MCF 10A (cell line): ENCODE results near the gene TNFRSF4. TPM values are rescaled to one million over a fixed set of nuclear protein-coding genes. Genes with fewer than 3 reads are reported as not detected.

Experiments used
- BruUV-seq: library from RNA; stranded (reverse); fragments of 400-500 nt; replicated peaks from 2 replicates; lab custom pipeline; 2021; lab: Mats Ljungman, UMichigan
- CTCF ChIA-PET: fragments of 300-600 bp; sonication (Branson Sonifier 250); formaldehyde crosslinking; extraction: SDS; loops from one replicate; lab custom pipeline; 2021; ENCODE audit warnings: antibody characterized with exemption, inconsistent platforms; lab: Yijun Ruan, JAX
- POLR2A ChIA-PET: fragments of 300-600, 350-650 bp; sonication (Branson Sonifier 250); formaldehyde crosslinking; extraction: SDS; loops from one replicate; lab custom pipeline; 2020; ENCODE audit warnings: antibody characterized with exemption, inconsistent platforms; lab: Yijun Ruan, JAX
- DNase-seq: peaks from one replicate; pipeline ENCODE4 v3.0.0-alpha.2; 2018; ENCODE audit not compliant: unreplicated experiment
- H3K27ac Mint-ChIP-seq: one replicate; pipeline ENCODE4 v1.8.0; 2022; ENCODE audit warnings: mild to moderate bottlenecking, low read depth, mixed read lengths; ENCODE audit not compliant: unreplicated experiment
- H3K27me3 Mint-ChIP-seq: one replicate; pipeline ENCODE4 v1.8.0; 2022; ENCODE audit warnings: mixed read lengths; ENCODE audit not compliant: insufficient read depth, unreplicated experiment
- H3K36me3 Mint-ChIP-seq: one replicate; pipeline ENCODE4 v1.8.0; 2022; ENCODE audit warnings: mild to moderate bottlenecking, moderate library complexity, mixed read lengths; ENCODE audit not compliant: insufficient read depth, unreplicated experiment
- H3K4me1 Mint-ChIP-seq: one replicate; pipeline ENCODE4 v1.8.0; 2022; ENCODE audit warnings: mixed read lengths; ENCODE audit not compliant: insufficient read depth, unreplicated experiment
- H3K4me3 Mint-ChIP-seq: one replicate; pipeline ENCODE4 v1.8.0; 2022; ENCODE audit warnings: mild to moderate bottlenecking, moderate library complexity, mixed read lengths; ENCODE audit not compliant: unreplicated experiment
- H3K9me3 Mint-ChIP-seq: one replicate; pipeline ENCODE4 v1.8.0; 2022; ENCODE audit warnings: mixed read lengths; ENCODE audit not compliant: unreplicated experiment
- intact Hi-C: fragments of 100-400 bp; cut with micrococcal nuclease; formaldehyde crosslinking; loops from 2 replicates; pipeline ENCODE4 v1.14.1; 2022
- total RNA-seq: library from RNA; stranded (reverse); gene quantifications from 2 replicates; pipeline ENCODE4 v1.2.3, GENCODE V29; 2022
- TF ChIP-seq, protein P1 (sequence below): fragments of 200-600 bp; IDR thresholded peaks from one replicate; pipeline ENCODE4 v1.8.0; 2022; ENCODE audit warnings: antibody characterized with exemption, mild to moderate bottlenecking; ENCODE audit not compliant: unreplicated experiment

The TNFRSF4 gene
- total RNA-seq, 1 experiment from 2014 or later: not detected

GRCh38 chr1:1204998-1205768, 8.8 kb downstream of the TNFRSF4 start:
- Mint-ChIP-seq H3K27me3 (no peaks in the 10 kb centered on the region), H3K27ac (no peak overlapping the region), H3K36me3 (peaks cover 5% of the 10 kb centered on the region), H3K9me3 (no peaks in the 10 kb centered on the region), H3K4me3 (no peak overlapping the region), H3K4me1 (peaks cover 15% of the 10 kb centered on the region)
- TF ChIP-seq, protein P1, sequence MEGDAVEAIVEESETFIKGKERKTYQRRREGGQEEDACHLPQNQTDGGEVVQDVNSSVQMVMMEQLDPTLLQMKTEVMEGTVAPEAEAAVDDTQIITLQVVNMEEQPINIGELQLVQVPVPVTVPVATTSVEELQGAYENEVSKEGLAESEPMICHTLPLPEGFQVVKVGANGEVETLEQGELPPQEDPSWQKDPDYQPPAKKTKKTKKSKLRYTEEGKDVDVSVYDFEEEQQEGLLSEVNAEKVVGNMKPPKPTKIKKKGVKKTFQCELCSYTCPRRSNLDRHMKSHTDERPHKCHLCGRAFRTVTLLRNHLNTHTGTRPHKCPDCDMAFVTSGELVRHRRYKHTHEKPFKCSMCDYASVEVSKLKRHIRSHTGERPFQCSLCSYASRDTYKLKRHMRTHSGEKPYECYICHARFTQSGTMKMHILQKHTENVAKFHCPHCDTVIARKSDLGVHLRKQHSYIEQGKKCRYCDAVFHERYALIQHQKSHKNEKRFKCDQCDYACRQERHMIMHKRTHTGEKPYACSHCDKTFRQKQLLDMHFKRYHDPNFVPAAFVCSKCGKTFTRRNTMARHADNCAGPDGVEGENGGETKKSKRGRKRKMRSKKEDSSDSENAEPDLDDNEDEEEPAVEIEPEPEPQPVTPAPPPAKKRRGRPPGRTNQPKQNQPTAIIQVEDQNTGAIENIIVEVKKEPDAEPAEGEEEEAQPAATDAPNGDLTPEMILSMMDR: no peak
- no TSS peak for BruUV-seq
- intact Hi-C loops: no loop called here
- POLR2A ChIA-PET: no interaction called here
- CTCF ChIA-PET: interaction anchor here (1.0 kb wide), 1 partner anchor 88 kb away, joined by 3 read pairs; no protein-coding TSS in a partner anchor
- no peak for DNase-seq

DNA sequence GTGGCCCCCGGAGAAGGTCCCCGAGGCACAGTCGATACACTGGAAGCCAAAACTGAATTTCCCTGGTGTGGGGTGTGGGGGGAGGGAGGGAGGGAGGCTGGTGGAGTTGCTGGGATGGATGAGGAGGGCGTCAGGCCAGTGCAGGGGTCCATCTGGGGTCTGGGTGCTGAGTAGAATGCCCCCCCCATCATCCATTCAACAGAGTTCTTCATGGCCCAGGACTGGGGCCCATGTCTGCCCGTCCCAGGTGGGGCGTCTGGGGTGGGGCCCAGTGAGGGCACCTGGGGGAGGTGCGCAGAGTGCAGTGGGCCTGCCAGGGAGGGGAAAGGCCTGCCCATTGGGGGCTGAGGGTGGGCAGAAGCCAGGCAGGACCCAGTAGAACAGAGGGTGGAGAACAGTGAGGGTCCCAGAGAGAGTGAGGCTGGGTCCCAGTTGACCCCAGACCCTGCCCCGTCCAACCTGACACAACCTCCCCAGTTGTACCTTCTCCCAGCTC, 9.5 kb downstream of the TNFRSF4 start:
- BruUV-seq: no TSS peak

DNA sequence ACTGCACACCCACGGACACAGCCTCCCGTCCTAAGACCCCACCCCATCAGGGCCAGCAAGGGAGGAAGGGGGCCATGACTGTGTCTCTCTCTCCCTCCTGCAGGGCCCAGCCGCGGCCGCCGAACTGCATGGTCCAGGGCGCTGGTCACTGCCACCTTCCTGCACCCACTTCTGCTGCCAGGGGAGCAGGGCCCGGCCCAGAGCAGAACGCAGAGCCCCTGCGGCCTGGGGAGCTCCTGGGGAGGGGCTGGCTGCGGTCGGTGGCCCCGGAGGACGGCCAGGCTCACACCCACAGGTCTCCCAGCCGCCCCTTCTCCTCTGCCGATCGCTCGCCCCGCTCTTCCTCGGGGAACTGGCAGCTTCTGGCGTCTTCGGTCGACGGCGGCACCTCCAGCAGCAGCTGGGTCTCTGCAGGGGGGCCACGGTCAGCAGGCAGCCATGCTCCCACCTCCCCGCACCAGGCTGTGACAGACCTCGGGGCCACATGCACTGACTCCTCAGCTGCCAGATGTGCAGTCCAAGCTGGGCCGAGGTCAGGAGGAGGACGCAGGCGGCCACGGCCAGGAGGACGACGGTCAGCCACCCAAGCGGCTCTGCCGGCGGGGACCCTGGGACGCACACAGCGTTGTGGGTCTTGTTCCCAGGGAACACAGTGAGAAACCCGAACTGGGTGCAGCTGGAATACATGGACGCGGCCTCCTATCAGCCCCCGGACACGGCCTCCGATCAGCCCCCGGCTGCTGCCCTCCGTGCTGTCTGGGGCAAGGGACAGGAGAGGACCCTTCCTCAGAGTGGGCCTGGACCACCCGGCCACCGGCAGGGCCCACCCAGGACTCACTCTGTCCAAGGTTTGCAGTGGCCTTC, 10.2 kb downstream of the TNFRSF4 start:
- Mint-ChIP-seq H3K36me3 (peaks cover 5% of the 10 kb centered on the region), H3K9me3 (no peaks in the 10 kb centered on the region), H3K4me3 (no peak overlapping the region), H3K27me3 (no peaks in the 10 kb centered on the region), H3K4me1 (peaks cover 11% of the 10 kb centered on the region), H3K27ac (no peak overlapping the region)
- ChIA-PET CTCF (no interaction called here), POLR2A (no interaction called here)
- no TSS peak for BruUV-seq
- no peak for DNase-seq
- TF ChIP-seq, protein P1: no peak
- intact Hi-C loops: no loop called here

More for the DNA sequence above, 9.5 kb downstream of the TNFRSF4 start:
- intact Hi-C loops: no loop called here
- Mint-ChIP-seq H3K27me3 (no peaks in the 10 kb centered on the region), H3K9me3 (no peaks in the 10 kb centered on the region), H3K4me1 (peaks cover 15% of the 10 kb centered on the region), H3K4me3 (no peak overlapping the region), H3K27ac (no peak overlapping the region), H3K36me3 (peaks cover 5% of the 10 kb centered on the region)
- POLR2A ChIA-PET: no interaction called here
- CTCF ChIA-PET: no interaction called here
- TF ChIP-seq, protein P1: no peak
- no peak for DNase-seq
